Kidney epithelial cell (primary cell): ENCODE results near the gene IQCC. TPM values are rescaled to one million over a fixed set of nuclear protein-coding genes. Genes with fewer than 3 reads are reported as not detected.

Experiments
- DNase-seq: peaks from one replicate; pipeline ENCODE4 v3.0.0-alpha.2; 2010; ENCODE audit warnings: low read depth
- H3K27me3 ChIP-seq: 2 replicates; pipeline ENCODE4 v1.6.0; 2011; ENCODE audit warnings: low read length; ENCODE audit not compliant: control insufficient read depth, insufficient read depth
- H3K36me3 ChIP-seq: 2 replicates; pipeline ENCODE4 v1.5.1; 2011; ENCODE audit warnings: low read length; ENCODE audit not compliant: control insufficient read depth, insufficient read depth
- H3K4me3 ChIP-seq: 2 replicates; pipeline ENCODE4 v1.5.1; 2011; ENCODE audit warnings: low read depth, mild to moderate bottlenecking, control low read depth, low read length
- CTCF ChIP-seq: IDR thresholded peaks from 2 replicates; pipeline ENCODE4 v1.5.1; 2011; ENCODE audit warnings: mild to moderate bottlenecking, moderate library complexity, low read length, control low read depth, inconsistent platforms; ENCODE audit not compliant: insufficient read depth, poor library complexity, severe bottlenecking
- total RNA-seq: library from RNA; depleted of rRNA; stranded (reverse); fragments of >200 nt; gene quantifications from 2 replicates; pipeline ENCODE4 v1.2.3, GENCODE V29; 2015

The IQCC gene
- total RNA-seq, 1 donor from 2014 or later, result 2.5 TPM

GRCh38 chr1:32228771-32229170, 23.3 kb downstream of the IQCC start:
- Histone ChIP-seq H3K4me3 (no peak overlapping the region), H3K27me3 (no peaks in the 10 kb centered on the region), H3K36me3 (peaks cover 2% of the 10 kb centered on the region)
- DNase-seq, result no peak
- TF ChIP-seq CTCF, result no peak

- no peaks in the 10 kb centered on the region for H3K27me3 ChIP-seq
- peaks cover 3% of the 10 kb centered on the region for H3K36me3 ChIP-seq
- no peak for DNase-seq
Measured at GRCh38 chr1:32231843-32232432, 26.5 kb downstream of the IQCC start.

GRCh38 chr1:32232558-32233304, 27.3 kb downstream of the IQCC start:
- no peak for TF ChIP-seq CTCF
- DNase-seq, result no peak
- peaks cover 3% of the 10 kb centered on the region for H3K36me3 ChIP-seq
- no peaks in the 10 kb centered on the region for H3K27me3 ChIP-seq
- no peak overlapping the region for H3K4me3 ChIP-seq

More at GRCh38 chr1:32231843-32232432, 26.5 kb downstream of the IQCC start:
- H3K4me3 ChIP-seq, result no peak overlapping the region
- TF ChIP-seq CTCF, result no peak

- no peak for DNase-seq
- peaks cover 1% of the 10 kb centered on the region for H3K36me3 ChIP-seq
- no peak overlapping the region for H3K4me3 ChIP-seq
- H3K27me3 ChIP-seq, result no peaks in the 10 kb centered on the region
- TF ChIP-seq CTCF, result no peak
Measured at GRCh38 chr1:32234792-32235191, 29.3 kb downstream of the IQCC start.

- Histone ChIP-seq H3K4me3 (no peak overlapping the region), H3K36me3 (peaks cover 1% of the 10 kb centered on the region), H3K27me3 (no peaks in the 10 kb centered on the region)
- TF ChIP-seq CTCF, result no peak
- no peak for DNase-seq
Measured at GRCh38 chr1:32239337-32239736, 33.9 kb downstream of the IQCC start.

- no peak for TF ChIP-seq CTCF
- no peak for DNase-seq
- H3K27me3 ChIP-seq, result no peaks in the 10 kb centered on the region
- H3K4me3 ChIP-seq, result peak overlapping the region; percentile 55
- no peaks in the 10 kb centered on the region for H3K36me3 ChIP-seq
Measured at GRCh38 chr1:32239790-32240139, 34.3 kb downstream of the IQCC start.
